Measurements from ENCODE around the gene KRABD2.

KRABD2 gene

DNA sequence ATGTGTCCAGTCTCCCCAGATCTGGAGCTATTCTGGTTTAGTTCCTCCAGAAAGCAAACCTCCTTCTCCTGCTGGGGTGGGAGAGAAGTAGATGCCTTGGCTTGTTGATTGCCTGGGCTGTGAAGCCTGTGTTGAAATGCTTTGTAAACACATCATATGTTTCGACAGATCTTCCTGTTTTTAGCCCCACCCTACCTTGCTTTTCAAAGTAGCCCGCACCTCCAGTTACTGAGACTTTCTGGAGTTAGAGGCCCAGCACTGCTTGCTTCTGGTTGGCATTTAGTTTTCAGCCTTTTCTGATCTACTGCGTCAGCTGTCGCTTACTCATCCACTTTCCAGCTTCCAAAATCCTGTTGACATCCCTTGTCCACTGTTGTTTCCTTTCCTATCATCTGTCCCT, 41.3 kb upstream of the KRABD2 start:
- no peak overlapping the region for H3K27ac Mint-ChIP-seq
- no peak overlapping the region for H3K4me3 Mint-ChIP-seq (ENCODE audit: low read depth)
- H3K27me3 Mint-ChIP-seq = peaks cover 23% of the 10 kb centered on the region
- H3K4me1 Mint-ChIP-seq (ENCODE audit: low read depth) = no peaks in the 10 kb centered on the region
- H3K36me3 Mint-ChIP-seq (ENCODE audit: insufficient read depth) = no peaks in the 10 kb centered on the region
- TF ChIP-seq, protein P1, sequence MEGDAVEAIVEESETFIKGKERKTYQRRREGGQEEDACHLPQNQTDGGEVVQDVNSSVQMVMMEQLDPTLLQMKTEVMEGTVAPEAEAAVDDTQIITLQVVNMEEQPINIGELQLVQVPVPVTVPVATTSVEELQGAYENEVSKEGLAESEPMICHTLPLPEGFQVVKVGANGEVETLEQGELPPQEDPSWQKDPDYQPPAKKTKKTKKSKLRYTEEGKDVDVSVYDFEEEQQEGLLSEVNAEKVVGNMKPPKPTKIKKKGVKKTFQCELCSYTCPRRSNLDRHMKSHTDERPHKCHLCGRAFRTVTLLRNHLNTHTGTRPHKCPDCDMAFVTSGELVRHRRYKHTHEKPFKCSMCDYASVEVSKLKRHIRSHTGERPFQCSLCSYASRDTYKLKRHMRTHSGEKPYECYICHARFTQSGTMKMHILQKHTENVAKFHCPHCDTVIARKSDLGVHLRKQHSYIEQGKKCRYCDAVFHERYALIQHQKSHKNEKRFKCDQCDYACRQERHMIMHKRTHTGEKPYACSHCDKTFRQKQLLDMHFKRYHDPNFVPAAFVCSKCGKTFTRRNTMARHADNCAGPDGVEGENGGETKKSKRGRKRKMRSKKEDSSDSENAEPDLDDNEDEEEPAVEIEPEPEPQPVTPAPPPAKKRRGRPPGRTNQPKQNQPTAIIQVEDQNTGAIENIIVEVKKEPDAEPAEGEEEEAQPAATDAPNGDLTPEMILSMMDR (IDR thresholded peaks at IDR 0.05; ENCODE audit: unreplicated experiment) = no peak
- DNase-seq (ENCODE audit: low spot score, unreplicated experiment) = no peak
- H3K9me3 Mint-ChIP-seq (ENCODE audit: low read depth) = no peaks in the 10 kb centered on the region

DNA sequence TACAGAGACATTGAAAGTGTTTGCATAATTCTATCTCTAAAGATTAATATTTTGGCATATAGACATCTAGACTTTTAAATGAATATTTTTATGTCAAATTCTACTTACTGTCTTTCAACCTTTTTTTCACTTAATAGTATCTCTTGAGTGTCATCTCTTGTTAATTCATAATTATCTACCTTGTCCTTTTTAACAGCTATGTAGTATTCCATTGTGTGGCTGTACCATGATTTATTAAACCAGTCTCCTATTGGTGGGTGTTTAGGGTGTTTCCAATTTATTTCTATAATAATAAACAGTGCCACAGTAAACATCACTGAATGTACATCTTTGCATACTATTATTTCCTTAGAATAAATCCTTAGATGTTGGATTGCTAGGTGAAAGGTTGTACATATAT, 37.4 kb upstream of the KRABD2 start:
- H3K27me3 Mint-ChIP-seq = peaks cover 31% of the 10 kb centered on the region
- no peak overlapping the region for H3K27ac Mint-ChIP-seq
- H3K4me3 Mint-ChIP-seq (ENCODE audit: low read depth) = no peak overlapping the region
- no peak for DNase-seq (ENCODE audit: low spot score, unreplicated experiment)
- no peaks in the 10 kb centered on the region for H3K9me3 Mint-ChIP-seq (ENCODE audit: low read depth)
- H3K36me3 Mint-ChIP-seq (ENCODE audit: insufficient read depth) = no peaks in the 10 kb centered on the region
- H3K4me1 Mint-ChIP-seq (ENCODE audit: low read depth) = no peaks in the 10 kb centered on the region
- TF ChIP-seq, protein P1 (IDR thresholded peaks at IDR 0.05; ENCODE audit: unreplicated experiment) = no peak

DNA sequence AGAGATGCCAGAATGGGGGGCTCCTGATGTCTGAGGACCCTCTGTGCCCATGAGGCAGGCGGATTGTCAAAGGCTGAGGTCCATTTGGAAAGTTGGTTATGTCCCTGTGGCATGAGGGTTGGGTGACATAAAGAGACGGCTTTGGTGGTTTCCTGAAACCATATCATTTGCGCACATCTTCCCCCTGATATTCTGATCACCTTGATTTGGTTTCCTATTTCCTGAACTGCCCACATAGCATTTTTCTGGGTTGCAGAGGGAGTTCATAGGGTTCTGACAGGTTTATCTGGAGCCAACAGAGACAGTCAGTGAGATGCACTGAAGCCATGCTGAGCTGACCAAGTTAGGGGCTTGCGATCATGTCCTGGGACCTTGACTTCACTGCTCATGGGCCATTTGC, 36.8 kb upstream of the KRABD2 start:
- TF ChIP-seq, protein P1 (IDR thresholded peaks at IDR 0.05; ENCODE audit: unreplicated experiment) = no peak
- Mint-ChIP-seq H3K4me1 (ENCODE audit: low read depth) (no peaks in the 10 kb centered on the region), H3K36me3 (ENCODE audit: insufficient read depth) (no peaks in the 10 kb centered on the region), H3K4me3 (ENCODE audit: low read depth) (no peak overlapping the region), H3K9me3 (ENCODE audit: low read depth) (no peaks in the 10 kb centered on the region), H3K27me3 (peaks cover 31% of the 10 kb centered on the region), H3K27ac (no peak overlapping the region)
- no peak for DNase-seq (ENCODE audit: low spot score, unreplicated experiment)

DNA sequence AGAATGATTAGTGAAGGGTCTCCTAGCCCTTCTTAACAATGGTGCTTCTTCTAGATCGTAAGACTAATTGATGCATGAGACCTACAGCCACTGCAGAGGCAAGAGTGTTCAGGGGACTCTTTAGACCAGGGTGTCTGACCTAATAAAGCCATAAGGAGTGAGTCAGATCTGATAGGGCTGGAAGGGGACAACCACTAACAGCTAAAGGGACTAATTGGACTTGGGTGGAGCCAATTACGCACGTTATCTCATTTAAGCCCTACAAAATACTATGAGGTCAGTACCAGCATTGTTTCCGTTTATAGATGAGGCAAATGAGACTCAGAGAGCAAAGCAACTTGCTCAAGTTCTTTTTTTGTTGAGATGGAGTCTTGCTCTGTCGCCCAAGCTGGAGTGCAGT, 35.6 kb upstream of the KRABD2 start:
- peaks cover 20% of the 10 kb centered on the region for H3K27me3 Mint-ChIP-seq
- no peaks in the 10 kb centered on the region for H3K9me3 Mint-ChIP-seq (ENCODE audit: low read depth)
- DNase-seq (ENCODE audit: low spot score, unreplicated experiment) = no peak
- no peaks in the 10 kb centered on the region for H3K36me3 Mint-ChIP-seq (ENCODE audit: insufficient read depth)
- TF ChIP-seq, protein P1 (IDR thresholded peaks at IDR 0.05; ENCODE audit: unreplicated experiment) = no peak
- H3K4me1 Mint-ChIP-seq (ENCODE audit: low read depth) = no peaks in the 10 kb centered on the region
- no peak overlapping the region for H3K27ac Mint-ChIP-seq
- H3K4me3 Mint-ChIP-seq (ENCODE audit: low read depth) = no peak overlapping the region

DNA sequence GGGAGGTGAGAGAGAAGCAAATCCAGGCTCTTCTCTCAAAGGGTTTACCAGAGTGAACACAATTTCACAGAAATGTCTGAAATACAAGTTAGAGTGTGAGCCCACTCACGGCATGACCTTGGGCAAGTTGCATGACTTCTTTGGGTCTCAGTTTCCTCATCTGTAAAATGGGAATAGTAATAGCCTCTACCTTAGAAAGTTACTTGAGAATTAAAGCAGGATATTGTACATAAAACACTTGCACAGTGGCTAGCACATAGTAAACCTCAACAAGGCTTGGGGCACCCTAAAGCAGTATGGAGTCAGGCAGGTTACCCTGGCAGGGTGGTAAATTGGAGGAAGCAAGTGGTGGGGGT, 34.4 kb upstream of the KRABD2 start:
- H3K27me3 Mint-ChIP-seq = peaks cover 8% of the 10 kb centered on the region
- TF ChIP-seq, protein P1 (IDR thresholded peaks at IDR 0.05; ENCODE audit: unreplicated experiment) = no peak

More for the DNA sequence above, 34.4 kb upstream of the KRABD2 start:
- Mint-ChIP-seq H3K4me1 (ENCODE audit: low read depth) (no peaks in the 10 kb centered on the region), H3K9me3 (ENCODE audit: low read depth) (no peaks in the 10 kb centered on the region), H3K4me3 (ENCODE audit: low read depth) (no peak overlapping the region), H3K27ac (no peak overlapping the region), H3K36me3 (ENCODE audit: insufficient read depth) (no peaks in the 10 kb centered on the region)
- DNase-seq (ENCODE audit: low spot score, unreplicated experiment) = no peak

Measured in progenitor cell of endocrine pancreas (in vitro differentiated cells).